Spleen (tissue), 7 donors: ENCODE data around the gene SLAMF1.

Experiments
- CTCF ChIP-seq, 11 experiments: fragments of 200-600 bp in 7 of 11; fragments of 450-650 bp in 4 of 11; sonication (generic) in 4 of 11; IDR thresholded peaks in 8 of 11; conservative IDR thresholded peaks in 3 of 11; 1 replicate in 7 of 11; 2 replicates in 4 of 11; pipeline versions ENCODE4 v1.4.0 to v1.8.0; 2016 to 2021; ENCODE audit warnings: antibody characterized with exemption in 11 of 11, inconsistent platforms in 4 of 11, mild to moderate bottlenecking in 1 of 11
- POLR2A ChIP-seq, 3 donors: fragments of 450-650 bp; IDR thresholded peaks; one replicate each; pipeline ENCODE4 v1.5.1; 2017; ENCODE audit warnings: antibody characterized with exemption in 3 of 3, mild to moderate bottlenecking in 1 of 3
- POLR2AphosphoS5 ChIP-seq, 3 donors: sonication (generic); formaldehyde crosslinking; IDR thresholded peaks; one replicate each; pipeline ENCODE4 v1.5.1; 2017; ENCODE audit warnings: antibody characterized with exemption in 3 of 3
- donor health status: DM: no; HTN: no; CAD: no; lungs with moderate emphysema.
- donor health status: DM: no; HTN: no; CAD: no.
- donor health status: DM: no; HTN: no; CAD: no.

DNA sequence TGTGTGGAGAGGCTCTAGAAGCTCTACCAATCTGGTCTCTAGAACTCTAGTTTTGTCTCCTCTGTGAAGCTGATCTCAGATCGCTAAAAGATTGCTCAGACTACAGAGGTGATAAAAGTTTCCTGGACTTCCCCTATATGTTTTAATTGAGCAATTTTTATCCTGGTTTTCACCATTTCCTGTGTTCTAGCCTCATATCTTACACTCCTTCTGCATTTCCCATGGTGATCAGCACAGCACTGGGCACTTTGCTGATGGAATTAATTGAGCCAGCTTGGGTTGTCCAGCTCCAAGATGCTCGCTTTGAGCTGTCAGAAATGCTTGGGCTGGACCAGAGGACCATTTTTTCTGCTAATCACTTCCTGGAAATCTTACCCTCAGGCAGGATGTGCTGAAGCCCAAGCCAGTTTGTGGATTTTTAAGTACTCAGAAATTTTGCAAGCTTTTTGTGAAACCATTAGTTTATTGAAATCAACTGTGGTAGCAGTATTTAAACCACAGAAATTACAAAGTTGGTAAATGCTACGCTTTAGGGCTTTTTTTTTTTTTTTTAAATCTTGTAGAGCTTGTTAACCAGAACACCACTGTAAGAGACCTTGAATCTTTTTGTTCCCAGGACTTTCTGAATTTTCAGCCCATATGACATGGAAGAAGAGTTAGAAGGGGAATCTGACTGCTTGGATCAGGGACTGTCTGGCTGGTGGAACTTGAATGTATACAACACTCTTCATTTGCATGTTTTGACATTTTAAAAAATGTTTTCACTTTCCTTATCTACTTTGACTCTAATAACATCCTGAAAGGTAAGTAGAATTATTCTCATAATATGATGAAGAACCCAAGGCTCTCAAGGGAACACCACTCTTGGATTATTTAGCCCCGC, 36.4 kb upstream of the SLAMF1 start:
- TF ChIP-seq CTCF (IDR thresholded peaks at IDR 0.05 in 8 of 11, conservative IDR thresholded peaks at IDR 0.05 in 3 of 11) (no peak), POLR2A (IDR thresholded peaks at IDR 0.05) (no peak), POLR2AphosphoS5 (IDR thresholded peaks at IDR 0.05) (no peak)
